Measurements from ENCODE around the gene ST3GAL4.
"Not testable (repeated sequence)": the region's sequence is repeated elsewhere in the genome, so short reads cannot be mapped to it uniquely, and the experiment has no call there.

The ST3GAL4 gene

DNA sequence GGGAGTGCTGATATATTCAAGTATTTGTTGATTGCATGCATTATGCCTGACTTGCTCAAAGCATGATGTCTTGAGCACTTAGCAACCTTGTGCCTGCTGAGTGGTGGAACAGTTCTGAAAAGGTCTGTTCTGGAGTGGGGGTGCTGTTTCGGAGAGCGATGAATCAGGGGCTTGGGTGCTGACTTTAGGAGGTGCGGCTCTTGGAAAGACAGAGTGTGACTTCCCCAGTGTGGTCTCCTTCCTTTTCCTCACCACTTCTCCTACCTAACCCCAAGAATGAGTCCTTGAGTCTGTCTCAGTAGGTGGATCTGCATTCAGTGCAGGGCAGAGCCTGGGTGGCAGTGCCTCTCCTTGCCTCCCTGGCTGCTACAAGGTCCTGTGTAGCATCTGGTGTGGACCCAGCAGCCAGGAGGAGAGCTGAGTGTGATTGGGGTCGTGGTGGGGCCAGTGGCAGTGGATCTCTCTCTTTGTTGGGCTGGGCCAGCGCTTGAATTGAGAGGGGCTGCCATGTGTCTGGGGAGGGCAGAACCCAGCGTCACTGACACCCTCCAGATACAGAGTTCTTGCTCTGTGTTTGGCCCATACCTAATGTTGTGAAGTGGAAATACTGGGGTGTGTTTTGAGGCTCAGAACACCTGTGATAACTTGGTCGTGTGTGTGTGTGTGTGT is 35.9 kb downstream of the ST3GAL4 start:
- DNase-seq = no peak

DNA sequence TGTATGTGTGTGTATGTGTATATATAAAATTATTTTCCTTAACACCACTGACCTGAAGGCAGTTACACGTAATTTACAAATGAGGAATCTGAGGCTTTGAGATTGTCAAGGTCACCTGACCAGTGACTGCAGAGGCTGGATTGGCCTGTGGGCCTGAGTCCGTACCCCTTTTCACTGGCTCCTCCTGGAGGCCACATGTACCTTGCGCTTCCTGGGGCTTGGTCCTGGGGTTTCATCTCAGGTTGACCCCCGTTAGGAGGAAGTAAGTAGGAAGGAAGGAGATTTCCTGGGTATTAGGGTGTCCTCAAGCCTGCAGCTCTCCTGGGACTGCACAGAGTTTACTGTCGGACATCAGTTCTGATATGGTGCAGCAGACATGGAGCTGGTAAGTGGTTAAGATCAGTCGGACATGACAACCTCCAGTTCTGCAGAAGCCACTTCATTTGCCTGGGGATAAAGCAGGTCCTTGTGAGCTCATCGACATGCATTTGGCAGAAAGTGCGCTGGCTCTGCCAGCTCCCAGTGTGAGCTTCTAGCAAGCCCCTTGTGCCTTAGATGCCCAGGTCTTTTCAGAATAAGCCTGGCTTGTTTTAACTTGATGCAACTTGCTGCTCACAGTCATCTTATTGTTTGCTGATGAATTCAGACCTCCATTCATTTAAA is 36.6 kb downstream of the ST3GAL4 start:
- peak; percentile 30 for DNase-seq

DNA sequence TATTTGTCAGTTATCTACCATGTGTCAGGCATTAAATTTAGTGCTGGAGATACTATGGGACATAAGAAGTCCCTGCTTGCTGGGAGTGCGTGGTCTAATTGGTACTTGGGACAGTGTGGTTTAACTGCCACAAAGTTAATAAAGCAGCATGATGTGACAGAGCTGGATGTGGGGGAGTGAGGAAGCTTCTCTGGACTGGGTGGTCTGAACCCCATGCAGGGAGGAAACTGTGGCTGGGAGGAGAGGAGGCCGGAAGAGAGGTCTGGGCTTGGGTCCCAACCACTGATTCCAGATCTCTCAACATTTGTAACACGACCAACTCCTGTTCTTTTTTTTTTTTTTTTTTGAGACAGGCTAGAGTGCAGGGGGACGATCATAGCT is 37.1 kb downstream of the ST3GAL4 start:
- DNase-seq = no peak

DNA sequence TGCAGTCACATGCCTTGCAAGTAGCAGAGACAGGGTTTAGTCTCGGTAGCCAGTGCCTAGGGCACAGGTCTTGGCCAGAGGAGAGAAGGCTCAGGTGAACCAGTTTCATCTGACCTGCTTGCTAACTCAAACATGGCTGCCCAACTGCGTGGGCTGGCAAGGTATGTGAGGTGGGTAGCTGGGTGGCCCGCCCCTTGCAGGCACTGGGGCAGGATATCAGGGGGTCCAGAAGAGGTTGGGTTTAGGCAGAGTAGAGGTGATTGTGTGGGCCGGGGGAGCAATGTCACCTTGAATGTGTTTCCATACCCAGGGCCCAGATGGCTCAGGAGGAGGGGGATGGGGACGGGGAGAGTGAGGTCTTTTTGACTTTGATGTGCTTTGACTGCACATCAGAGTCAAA is 37.7 kb downstream of the ST3GAL4 start:
- no peak for DNase-seq

DNA sequence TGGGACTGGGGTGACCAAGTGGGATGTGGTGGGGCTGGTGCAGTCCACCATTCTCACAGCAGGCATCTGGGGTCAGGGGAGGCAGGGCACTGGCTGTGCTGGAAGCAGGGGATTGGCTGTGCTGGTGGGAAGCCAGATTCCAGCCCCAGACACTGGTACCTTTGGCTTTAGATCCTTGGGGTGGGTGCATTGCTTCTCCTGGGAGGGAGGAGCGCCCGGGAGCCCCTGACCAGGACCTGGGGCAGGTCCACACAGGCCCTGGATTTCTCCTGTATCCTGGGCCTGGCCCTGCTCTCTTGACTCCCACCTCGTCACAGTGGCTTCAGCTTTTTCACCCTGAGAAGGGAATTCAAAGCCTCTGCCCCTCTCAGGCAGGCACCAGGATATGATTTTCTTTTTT is 38.5 kb downstream of the ST3GAL4 start:
- DNase-seq = no peak

DNA sequence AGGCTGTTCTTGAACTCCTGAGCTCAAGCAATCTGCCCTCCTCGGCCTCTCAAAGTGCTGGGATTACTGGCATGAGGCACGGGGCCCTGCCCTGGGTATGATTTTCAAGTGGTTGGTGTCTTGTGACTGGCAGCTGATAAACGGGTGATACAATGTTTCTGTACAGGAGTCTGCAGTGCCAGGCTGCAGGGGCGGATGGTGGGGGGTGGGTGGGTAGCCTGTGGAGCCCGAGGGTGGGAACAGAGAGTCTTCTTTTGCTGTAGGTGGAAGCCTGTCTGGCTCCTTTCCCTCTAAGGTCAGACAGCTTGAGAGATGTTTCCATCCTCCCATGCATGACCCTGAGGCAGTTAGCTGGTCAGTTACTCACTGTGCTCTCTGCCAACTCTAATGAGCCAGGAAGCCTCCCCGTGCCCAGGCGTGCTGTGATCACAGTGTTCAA is 39.2 kb downstream of the ST3GAL4 start:
- DNase-seq = not testable (repeated sequence)

DNA sequence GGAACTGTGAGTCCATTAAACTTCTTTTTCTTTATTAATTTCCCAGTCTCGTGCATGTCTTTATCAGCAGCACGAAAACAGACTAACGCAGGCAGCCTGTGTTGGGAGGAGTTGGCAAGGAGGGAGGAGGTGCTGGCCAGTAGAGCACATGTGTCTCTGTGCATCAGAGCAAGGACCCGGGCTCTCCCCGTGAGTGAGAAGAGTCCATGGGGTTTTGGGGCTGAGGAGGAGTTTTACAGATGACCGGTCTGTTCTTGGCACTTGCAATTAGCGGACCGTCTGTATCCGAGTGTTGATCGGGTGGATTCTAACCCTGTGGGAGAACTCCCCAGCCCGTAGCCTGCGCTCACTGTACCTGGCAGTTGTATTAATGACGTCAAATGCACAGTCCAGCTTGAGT is 40.3 kb downstream of the ST3GAL4 start:
- not testable (repeated sequence) for DNase-seq

DNA sequence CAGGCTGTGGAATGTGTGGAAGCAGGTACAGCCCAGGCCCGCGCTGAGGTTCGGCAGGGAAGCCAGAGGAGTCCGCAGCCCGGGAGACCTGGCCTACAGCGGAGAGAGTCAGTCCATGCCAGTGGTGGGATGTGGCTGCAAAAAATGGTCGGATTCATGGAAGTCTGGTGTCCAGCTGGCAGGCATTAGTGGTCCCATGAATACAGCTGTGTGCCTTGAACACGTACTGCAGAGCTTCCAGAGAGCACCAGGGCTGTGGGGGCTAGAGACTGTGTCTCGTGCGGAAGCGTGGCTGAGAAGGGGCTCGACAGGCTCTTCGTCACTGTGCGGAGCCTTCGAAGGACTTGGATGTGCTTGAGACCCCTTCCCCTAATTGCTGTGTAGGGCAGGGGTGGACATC is 40.8 kb downstream of the ST3GAL4 start:
- not testable (repeated sequence) for DNase-seq

DNA sequence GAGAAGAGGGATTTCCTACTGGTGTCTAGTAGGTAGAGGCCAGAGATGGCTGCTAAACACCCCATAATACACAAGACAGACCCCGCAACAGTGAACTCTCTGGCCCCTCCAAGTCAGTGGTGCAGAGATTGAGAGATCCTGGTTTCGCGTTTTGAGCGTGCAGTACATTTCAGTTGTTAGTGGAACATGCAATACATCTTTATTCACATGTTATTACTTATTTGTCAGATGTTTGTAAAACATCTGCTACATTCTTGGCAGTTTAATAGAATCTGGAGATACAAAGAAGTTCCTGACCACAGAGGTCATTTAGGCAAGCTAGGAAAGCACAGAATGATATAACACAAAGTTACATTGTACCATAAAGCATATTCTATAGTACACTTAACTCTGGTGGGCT is 41.5 kb downstream of the ST3GAL4 start:
- DNase-seq = no peak

DNA sequence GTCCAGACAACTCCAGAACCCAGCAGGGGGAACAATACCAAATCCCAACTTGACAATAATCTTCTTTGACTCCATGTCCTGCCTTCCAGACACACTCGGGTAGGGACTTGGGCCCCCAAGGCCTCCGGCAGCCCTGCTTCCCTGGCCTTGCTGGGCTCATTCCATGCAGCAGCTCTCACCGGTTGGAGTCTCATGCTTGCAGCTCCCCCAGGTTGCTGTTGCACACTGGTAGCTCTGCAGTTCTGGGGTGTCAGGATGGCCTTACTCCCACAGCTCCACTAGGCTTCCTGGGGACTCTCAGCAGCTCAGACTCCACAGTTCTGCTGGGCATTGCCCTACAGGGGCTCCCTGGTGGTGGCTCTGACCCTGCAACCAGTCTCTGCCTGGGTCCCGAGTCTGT is 42.8 kb downstream of the ST3GAL4 start:
- DNase-seq = no peak

DNA sequence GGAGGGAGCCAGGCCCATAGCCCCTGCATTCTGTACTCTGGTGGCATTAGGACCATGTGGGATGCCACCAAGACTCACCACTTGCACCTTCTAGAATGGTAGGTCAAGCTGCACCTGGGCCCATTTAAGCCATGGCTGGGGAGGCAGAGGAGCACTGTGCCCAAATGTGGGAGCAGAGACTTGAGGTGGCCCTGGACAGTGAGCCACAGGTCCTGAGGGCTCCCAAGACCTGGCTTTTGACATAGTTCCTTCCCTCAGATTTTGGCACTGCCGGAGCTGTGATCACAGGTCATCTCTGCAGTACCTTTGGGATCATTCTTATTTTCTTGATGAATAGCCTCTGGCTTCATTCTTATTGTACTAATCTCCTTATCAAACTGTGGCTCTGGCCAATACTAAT is 43.2 kb downstream of the ST3GAL4 start:
- DNase-seq = no peak

DNA sequence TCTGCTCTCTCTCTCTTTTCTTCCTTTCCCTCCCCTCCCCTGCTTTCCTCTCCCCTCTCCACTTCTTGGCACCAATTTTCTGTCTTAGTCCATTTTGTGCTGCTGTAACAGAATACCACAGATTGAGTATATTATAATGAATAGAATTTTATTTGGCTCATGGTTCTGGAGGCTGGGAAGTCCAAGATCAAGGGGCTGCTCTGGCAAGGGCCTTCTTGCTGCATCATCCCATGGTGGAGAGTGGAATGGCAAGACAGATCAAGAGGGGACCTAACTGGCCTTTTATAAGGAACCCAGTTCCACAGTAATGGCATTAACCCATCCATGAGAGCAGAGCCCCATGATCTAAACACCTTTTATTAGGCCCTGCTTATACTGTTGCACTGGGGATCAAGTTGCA is 44.5 kb downstream of the ST3GAL4 start:
- no peak for DNase-seq

DNA sequence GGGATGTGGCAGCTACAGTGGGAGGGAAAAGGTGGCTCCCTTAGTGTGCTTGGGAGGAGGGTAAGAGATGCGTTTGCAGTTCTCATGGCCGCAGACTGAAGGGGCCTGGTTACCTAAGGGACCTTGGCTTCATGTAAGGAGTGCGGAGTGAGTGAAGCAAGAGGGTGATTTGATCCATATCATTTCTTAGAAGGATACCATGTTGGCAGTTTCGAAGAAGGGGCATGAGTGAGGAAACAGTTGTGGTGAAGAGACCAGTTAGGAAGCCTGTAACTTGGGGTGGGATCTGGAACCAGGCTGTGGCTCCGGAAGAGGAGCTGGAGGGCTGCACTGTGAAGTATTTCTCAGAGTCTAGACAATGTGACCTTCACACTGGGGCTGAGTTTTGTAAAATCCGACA is 45.0 kb downstream of the ST3GAL4 start:
- no peak for DNase-seq

DNA sequence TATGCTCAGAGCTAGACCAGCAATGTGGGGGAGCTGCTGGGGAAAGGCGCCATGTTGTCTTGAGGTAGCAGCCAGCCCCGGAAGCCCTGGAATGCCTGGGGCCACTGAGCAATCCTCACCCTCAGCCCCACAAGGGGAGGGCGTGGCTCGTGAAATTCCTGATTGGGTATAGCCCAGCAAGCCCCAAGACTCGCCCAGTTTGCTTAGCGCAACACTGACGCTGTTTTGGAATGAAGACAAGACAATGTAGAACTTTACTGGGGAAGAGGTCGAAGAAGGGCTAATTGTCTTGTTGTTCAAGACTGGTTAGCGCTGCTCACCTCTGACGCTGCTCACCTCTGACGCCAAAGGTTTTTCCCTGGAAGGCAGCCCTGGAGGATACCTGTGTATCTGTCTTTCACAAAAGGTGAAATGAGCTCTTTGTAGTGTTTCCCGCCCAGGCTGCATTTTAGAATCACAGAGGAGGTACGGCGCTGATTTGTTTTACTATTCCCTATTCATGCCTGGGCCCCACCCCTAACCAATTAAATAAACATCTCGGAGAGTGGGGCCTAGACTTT is 47.6 kb downstream of the ST3GAL4 start:
- no peak for DNase-seq

DNA sequence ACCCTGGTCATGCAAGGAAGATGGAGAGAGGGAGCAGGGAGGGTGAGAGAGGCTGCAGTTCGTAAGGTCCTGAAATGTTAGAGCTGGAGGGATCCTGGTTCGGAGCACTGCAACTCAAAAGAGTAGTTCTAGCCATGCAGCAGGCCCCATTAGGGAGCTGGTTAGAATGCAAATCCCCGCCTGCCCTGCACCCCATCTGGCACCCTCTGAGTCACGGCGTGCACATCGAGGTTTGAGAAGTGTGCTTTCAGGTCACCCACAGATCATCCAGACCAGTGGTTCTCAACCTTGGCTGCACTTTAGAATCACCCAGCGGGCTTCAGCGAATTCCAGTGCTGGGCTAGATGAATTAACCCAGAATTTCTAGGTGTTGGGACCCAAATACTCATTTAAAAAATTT is 48.2 kb downstream of the ST3GAL4 start:
- DNase-seq = no peak

DNA sequence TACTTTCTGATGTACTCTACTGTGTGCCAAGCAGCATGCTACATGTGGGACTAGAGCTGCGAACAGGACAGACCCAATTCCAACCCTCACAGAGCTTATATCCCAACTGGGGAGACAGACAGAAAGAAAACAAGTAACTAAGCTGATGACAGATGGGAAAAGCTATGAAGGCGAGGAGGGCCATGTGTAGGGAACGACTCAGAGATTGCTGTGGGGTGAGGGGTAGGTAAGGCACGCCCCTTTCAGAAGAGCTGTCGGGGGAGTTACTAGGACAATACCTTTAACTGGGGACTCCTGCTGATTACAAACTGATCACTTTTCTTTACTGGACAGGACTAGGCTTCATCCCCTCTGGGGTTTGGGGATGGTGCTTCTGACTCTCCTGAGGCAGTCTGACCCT is 48.9 kb downstream of the ST3GAL4 start:
- DNase-seq = no peak

DNA sequence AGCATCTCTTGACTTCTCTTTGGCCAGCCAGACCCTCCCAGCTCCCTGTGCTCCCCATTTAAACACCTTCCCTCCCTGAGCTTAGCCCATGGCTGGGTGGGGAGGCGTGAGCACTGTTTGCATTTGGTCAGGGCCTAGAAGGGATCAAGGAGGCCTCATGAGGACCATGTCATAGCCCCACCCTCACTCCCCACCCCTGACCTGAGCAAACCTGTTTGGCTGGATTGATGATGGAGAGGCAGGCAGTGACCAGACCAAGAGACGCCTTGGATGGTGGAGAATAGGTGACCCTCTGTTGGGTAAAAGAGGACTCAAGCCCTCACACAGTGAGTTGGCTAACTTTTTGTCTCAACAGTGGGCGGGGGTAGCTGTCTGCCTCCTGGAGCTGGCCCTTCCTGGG is 49.9 kb downstream of the ST3GAL4 start:
- DNase-seq = no peak

DNA sequence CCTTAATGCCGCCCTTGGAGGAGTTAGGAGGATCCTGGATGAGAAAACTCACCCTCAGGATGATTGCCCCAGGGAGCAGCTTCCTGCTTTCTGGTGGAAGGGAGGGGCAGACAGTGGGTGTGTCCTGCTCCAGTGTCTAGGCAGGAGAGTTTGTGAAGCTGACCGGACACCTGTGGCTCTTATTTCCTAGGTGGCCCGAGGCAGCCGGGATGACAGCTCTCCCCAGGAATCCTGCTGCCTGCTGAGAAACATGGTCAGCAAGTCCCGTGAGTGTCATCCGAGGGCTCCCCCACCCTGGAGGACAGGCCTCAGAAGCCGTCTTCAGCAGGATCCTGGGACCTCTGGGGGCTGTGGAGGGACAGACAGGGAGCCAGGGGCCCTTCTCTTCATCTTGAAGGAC is 50.4 kb downstream of the ST3GAL4 start:
- no peak for DNase-seq

DNA sequence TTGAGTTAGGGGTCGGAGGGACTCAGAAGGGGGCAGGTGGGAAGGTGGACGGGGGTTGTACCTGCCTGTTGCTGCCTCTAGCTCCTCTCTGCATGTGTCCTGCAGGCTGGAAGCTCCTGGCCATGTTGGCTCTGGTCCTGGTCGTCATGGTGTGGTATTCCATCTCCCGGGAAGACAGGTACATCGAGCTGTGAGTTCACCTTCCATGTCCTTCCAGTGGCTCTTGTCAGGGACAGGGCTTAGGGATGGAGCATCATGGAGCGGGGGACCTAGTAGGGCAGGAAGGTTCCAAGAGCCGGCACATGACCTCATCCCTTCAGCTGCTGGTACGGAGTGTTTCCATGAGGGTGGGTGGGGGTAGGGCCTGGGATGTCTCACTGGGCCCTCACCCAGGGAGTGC is 50.9 kb downstream of the ST3GAL4 start:
- no peak for DNase-seq

DNA sequence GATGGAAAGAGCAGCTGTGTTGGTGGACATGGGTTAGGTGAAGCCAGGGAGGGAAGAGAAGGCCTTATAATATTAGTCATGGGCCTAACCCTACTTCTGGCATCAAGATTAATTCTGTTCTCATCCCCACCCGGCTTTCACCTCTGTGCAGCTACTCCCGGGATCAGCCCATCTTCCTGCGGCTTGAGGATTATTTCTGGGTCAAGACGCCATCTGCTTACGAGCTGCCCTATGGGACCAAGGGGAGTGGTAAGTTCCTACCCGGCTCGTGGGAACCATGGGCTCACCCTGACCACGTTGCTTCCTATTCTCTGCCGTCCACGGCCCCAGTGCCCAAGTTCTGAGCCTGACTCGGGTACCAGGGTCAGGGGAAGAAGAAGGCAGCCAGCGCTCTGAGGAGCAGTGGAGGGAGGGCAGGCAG is 51.6 kb downstream of the ST3GAL4 start:
- no peak for DNase-seq

DNA sequence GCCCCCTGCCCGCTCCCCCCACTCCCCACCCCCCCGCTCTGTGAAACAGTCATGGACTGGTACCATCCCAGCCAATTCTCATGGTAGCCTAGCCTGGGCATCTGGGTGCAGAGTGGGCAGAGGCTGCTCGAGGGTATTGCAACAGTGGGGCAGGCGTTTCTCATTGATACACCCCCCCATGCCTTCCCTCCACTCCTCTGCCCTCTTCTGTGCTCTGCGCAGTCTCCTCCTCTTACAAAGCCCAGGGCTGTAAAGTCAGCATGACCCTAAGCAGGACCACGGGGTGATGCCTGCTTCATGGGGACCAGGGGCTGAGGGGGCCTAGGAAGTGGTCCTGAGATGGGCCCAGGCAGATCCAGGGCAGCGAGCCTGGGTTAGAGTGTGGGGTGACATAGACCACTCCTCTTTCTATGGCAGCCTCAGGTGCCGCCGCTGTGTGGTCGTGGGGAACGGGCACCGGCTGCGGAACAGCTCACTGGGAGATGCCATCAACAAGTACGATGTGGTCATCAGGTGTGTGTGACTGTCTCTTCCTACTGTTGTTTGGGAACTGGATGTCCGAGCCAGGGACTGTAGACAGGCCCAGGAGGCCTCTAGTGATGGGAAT is 52.3 kb downstream of the ST3GAL4 start:
- no peak for DNase-seq

DNA sequence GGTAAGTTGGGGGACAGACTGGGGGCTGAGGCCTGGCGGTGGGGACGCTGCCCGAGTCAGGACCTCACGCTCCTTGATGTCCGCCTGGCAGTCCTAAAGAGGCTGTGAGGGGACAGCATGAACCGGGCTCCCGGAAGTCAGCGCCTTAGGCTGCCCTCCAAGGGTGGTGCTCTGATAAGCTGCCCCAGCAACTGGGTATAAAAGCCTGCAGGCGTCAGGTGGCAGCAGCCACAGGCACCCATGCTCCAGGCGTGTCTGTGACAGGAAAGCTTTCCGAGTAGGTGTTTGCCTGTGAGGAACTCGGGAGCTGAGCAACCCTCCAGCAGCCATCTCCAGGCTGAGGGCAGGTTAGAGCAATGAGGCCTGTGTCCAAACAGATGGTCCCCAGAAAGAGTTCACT is 53.0 kb downstream of the ST3GAL4 start:
- no peak for DNase-seq

DNA sequence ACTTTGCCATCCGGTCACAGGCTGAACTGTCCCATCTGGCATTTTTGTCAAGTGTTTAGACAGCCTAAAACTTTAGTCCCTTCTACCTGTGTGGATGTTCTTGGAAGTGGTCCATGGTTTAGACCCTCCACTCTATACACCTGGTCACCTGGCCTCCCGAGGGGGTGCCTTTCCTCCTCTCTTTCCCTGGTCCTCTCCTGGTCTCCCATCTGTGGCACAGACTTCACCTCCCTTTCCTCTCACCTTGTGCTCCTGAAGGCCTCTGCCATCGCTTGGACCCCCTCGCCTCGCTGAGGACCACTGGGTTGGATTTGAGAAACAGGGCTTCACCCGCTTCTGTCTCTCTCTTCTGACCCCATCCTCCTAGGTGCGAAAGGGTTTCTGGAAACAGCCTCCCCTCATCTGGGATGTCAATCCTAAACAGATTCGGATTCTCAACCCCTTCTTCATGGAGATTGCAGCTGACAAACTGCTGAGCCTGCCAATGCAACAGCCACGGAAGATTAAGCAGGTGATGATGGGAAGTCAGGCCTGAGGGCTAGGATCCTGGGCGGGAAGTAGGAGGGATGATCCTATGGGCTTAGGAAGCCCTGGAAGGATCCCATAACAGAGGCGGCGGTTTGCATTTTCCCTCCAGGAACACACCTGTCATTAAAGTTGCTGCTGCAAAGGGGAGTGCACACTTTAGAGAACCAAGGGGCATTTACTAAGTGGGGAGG is 53.6 kb downstream of the ST3GAL4 start:
- no peak for DNase-seq

DNA sequence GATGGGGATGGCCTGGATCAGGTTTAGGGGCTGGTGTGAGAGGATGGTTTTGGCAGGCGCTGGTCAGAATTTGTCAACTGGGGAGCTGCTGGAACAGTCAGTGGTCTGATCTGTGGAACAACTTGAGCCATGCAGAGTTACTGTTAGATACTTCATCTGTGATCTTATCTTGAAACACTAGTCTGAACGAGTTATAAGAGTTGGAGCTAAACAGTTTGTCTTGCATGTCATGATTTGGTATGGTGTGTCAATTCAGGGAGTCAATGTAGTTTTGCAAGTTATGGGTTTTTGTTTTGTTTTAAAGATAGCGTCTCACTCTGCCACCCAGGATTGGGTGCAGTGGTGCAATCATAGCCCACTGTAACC is 54.1 kb downstream of the ST3GAL4 start:
- DNase-seq = no peak

All from CD4-positive, alpha-beta T cell treated with Interleukin-15 for 1 hour (primary cell).